Coronary artery (tissue), 2 donors: ENCODE data around the gene KCTD14.
"Not testable (repeated sequence)": the region's sequence is repeated elsewhere in the genome, so short reads cannot be mapped to it uniquely, and the experiment has no call there.

Experiments
- DNase-seq: peaks from one replicate; pipeline ENCODE4 v3.0.0-alpha.2; 2017; ENCODE audit warnings: low spot score
- H3K27ac ChIP-seq, 2 donors: fragments of 200-600 bp; sonication (generic); one replicate each; pipeline ENCODE4 v1.5.1; 2016 to 2019
- H3K4me3 ChIP-seq: fragments of 200-600 bp; sonication (generic); 2 replicates; pipeline ENCODE4 v1.5.1; 2016; ENCODE audit warnings: mild to moderate bottlenecking, moderate library complexity
- TF ChIP-seq, protein P1 (sequence below): fragments of 200-600 bp; sonication (generic); IDR thresholded peaks from one replicate; pipeline ENCODE4 v1.5.1; 2019; ENCODE audit warnings: antibody characterized with exemption

KCTD14 gene

DNA sequence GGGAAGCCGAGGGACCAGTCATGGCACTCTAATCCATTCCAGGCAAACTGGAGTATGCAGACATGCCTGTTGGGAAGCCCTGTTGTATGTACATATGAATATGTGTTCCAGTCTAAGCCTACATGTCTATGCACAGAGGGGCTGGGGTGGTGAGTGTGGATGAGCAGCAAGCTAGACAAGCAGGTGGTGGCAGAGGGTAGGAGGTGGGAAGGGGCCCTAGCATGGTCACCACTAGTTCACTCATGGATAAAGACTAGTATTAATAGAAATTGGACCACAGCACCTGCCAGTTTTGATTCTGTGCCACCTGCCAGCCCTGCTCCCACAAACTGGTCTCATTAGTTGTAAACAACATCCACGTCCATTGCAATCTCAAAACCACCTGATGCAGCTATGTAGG lies 42.1 kb upstream of the KCTD14 start:
- Histone ChIP-seq H3K27ac (no peak overlapping the region), H3K4me3 (no peak overlapping the region)
- no peak for DNase-seq
- TF ChIP-seq, protein P1, sequence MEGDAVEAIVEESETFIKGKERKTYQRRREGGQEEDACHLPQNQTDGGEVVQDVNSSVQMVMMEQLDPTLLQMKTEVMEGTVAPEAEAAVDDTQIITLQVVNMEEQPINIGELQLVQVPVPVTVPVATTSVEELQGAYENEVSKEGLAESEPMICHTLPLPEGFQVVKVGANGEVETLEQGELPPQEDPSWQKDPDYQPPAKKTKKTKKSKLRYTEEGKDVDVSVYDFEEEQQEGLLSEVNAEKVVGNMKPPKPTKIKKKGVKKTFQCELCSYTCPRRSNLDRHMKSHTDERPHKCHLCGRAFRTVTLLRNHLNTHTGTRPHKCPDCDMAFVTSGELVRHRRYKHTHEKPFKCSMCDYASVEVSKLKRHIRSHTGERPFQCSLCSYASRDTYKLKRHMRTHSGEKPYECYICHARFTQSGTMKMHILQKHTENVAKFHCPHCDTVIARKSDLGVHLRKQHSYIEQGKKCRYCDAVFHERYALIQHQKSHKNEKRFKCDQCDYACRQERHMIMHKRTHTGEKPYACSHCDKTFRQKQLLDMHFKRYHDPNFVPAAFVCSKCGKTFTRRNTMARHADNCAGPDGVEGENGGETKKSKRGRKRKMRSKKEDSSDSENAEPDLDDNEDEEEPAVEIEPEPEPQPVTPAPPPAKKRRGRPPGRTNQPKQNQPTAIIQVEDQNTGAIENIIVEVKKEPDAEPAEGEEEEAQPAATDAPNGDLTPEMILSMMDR, result no peak

DNA sequence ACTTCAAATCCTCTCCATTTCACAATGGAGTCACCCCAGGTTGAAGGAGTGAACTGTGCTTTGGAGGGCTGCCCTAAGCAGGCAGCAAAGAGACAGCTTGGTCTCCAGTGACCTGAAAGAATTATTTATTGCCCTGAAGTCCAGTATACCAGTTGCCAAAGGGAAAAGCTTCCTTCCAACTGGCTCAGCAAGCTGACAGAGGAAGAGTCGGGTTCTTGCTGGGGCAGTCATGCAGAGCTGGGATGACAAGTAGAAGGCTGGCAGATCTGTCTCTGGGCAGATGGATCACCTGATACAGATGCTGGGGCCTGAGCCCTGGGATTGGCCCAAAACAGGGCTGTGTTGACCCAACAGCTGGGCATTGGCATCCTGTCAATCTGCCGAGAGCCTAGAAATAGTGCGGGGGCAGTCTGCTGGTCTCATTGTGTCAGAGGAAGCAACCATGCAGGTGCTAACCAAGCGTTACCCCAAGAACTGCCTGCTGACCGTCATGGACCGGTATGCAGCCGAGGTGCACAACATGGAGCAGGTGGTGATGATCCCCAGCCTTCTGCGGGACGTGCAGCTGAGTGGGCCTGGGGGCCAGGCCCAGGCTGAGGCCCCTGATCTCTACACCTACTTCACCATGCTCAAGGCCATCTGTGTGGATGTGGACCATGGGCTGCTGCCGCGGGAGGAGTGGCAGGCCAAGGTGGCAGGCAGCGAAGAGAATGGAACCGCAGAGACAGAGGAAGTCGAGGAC lies 40.5 kb upstream of the KCTD14 start, which contains the start of gene THRSP:
Gene THRSP, plus strand, starts transcription at position 422 of the 742 bp plus-strand sequence. Its CDS starts 21 bp downstream, at position 443.
- Histone ChIP-seq H3K27ac (no peak within 1 kb of the TSS), H3K4me3 (no peak within 1 kb of the TSS)
- no peak for DNase-seq
- TF ChIP-seq, protein P1, result no peak

DNA sequence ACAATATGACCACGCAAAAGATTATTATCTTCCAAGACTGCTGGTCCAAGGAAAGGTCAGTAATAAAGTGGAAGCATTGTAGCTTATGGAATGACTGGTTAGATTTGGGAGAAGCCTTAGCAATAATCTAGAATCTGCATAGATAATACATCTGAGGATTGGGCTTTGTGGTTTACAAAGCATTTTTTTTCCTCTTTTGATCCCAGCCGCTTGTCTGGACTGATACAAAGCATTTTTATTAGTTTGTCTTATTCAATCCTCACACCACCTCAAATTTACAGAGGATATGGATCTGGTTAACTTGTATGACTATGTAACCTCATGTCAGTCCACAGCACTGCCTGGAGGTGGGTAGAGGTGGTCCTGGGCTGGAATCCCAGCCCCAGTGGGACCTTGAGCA lies 39.6 kb upstream of the KCTD14 start:
- DNase-seq, result no peak
- H3K4me3 ChIP-seq, result no peak overlapping the region
- TF ChIP-seq, protein P1, result no peak
- H3K27ac ChIP-seq, result no peak overlapping the region

DNA sequence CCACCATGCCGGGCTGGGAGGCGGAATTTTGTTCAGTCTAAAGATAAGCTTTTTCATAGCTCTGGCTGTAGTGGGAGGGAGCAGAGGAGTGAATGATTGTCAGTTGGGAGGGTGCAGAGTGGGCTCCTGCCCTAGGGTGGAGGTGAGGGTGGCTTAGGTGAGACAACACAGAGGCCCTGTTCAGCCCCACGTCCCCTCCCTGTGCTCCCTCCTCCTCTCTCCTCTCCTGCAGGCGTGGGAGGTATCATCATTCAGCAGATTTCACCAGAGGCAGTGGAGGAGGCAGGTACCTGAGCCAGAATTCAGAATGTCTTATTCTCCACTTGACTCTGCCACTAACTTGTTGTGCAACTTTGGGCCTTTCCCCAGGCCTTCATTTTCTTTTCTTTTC lies 38.8 kb upstream of the KCTD14 start:
- DNase-seq, result no peak
- TF ChIP-seq, protein P1, result no peak
- H3K4me3 ChIP-seq, result no peak overlapping the region
- peak overlapping the region in 1 of 2 donors; percentile 35 for H3K27ac ChIP-seq

DNA sequence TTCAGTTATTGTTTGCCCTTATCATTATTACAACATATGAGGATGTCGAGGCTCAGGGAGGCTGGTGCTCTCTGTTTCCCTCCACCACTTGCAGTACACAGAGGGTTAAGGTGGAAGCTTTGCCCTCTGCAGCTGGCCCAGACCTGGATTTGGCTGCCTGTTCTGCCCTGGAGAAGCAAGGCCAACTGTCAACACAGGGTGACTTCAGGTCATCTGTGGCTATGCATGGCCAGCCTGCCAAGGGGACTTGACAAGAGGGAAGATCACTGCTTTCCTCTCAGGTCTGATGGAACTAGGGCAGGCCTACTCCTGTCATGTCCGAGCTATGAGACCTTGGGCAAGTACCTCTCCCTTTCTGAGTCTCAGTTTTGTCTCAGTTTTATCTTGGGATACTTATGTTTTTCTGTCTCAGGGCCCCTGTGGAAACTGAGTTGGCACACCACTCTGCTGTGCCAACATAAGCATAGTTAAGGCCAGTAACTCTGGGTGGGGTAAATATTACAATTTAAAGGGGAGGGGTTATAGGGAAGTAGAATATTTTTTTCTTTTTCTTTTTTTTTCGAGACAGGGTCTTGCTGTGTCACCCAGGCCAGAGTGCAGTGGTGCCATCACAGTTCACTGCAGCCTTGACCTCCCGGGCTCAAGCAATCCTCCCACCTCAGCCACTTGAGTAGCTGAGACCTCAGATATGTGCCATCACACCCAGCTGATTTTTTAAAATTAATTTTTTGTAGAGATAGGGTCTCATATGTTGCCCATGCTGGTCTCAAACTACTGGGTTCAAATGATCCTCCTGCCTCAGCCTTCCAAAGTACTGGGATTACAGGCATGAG lies 38.2 kb upstream of the KCTD14 start:
- Histone ChIP-seq H3K27ac (peak overlapping the region in 1 of 2 donors; percentile 69), H3K4me3 (no peak overlapping the region)
- TF ChIP-seq, protein P1, result no peak
- DNase-seq, result no peak

DNA sequence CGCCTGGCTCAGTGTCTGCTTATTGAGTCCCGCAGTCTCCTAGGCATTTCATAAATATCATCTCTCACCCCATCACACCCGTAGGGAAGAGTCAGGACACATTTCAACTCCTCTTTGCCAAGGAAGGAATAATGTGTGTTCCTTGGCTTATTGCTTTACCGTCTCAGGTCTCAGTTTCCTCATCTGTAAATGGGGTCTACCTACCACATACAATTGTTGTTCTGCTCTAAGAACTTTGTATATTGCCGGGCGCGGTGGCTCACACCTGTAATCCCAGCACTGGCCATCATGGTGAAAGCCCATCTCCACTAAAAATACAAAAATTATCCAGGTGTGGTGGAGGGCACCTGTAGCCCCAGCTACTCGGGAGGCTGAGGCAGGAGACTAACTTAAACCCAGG lies 37.5 kb upstream of the KCTD14 start:
- TF ChIP-seq, protein P1, result no peak
- DNase-seq, result no peak
- H3K4me3 ChIP-seq, result no peak overlapping the region
- H3K27ac ChIP-seq, result no peak overlapping the region

DNA sequence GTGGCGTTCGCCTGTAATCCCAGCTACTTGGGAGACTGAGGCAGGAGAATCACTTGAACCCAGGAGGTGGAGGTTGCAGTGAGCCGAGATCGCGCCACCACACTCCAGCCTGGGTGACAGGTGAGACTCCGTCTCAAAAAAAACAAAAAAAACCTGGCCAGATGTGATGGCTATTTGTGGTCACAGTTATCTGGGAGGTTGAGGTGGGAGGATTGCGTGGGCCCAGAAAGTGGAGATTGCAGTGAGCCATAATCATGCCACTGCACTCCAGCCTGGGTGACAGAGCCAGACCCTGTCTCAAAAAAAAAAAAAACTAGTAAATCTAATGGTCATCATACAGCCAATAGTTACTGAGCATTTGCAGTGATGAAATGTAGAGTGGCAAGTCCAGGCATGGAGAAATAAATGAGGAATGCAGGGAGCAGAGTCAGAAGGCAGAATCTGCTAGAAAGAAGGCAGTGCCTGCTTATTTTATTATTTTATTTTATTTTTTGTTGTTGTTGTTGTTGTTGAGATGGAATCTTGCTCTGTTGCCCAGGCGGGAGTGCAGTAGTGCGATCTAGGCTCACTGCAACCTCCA lies 36.8 kb upstream of the KCTD14 start:
- not testable (repeated sequence) for H3K27ac ChIP-seq, DNase-seq

More for the DNA sequence above, 36.8 kb upstream of the KCTD14 start:
- H3K4me3 ChIP-seq, result not testable (repeated sequence)
